Stimulated activated CD8-positive, alpha-beta memory T cell treated with anti-CD3 and anti-CD28 coated beads, Interleukin-2, amount 100 ng/mL, for 1 hour (primary cell): ENCODE data around the gene GMDS.
"Not testable (repeated sequence)": the region's sequence is repeated elsewhere in the genome, so short reads cannot be mapped to it uniquely, and the experiment has no call there.

Experiments
- DNase-seq, 2 donors: peaks; one replicate each; pipeline ENCODE4 v3.0.0-alpha.2; 2020; ENCODE audit warnings: low read depth in 2 of 2

The GMDS gene

DNA sequence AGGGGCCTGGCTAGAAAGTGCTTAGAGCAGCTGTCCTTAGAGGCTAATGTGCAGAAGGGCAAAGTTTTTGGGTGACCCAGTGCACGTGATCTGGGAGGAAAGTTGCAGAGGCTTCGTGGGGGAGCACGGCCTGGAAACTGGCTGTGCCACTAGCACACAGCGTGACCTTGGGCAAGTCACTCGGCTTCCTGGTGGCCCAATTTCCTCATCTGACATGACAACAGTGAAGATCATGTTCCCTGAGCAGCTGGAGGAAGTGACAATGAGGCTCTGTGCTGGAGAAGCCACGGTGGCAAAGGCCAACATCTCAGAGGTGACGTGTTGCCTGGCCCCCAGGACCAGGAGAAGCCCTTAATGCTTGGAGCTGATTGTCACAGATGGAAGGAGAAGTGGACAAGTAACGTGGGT, 536.2 kb downstream of the GMDS start:
- DNase-seq: no peak

DNA sequence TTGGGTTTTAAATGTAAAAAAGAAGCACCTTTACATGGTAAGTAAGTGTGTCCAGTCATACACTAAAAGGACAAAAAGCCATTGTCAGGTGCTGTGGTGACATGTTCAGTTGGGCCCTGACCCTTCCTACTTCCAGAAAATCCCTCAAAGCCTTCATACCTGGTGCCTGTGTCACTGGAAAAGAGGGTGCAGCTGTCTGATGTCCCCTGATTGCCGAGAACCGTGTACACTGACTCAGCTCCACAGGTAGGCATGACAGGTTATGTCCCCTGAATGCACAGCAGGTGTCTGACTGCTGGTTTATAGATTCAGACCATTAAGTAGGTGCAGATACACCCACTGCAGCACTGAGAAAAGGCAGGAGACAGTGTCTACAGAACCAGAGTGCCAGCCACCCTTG, 536.6 kb downstream of the GMDS start:
- DNase-seq: no peak

DNA sequence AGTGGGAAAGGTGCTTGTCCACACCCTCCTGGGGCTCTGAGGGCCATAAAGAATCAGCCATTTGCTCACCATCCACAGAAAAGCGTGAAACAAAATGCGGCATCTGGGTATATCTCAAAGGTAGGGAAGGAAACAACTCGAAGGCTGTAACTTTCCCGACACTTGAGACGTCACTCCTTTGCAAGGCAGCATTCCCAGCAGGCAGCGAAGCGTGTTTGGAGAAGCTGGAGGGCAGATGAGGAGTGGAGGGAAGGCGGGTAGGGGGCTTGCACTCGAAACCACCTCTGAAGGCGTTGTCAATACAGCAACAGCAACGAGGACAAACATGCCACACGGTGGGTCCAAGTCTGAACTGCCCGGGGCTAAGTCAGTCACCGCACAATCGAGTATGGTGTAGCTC, 537.3 kb downstream of the GMDS start:
- DNase-seq: no peak

DNA sequence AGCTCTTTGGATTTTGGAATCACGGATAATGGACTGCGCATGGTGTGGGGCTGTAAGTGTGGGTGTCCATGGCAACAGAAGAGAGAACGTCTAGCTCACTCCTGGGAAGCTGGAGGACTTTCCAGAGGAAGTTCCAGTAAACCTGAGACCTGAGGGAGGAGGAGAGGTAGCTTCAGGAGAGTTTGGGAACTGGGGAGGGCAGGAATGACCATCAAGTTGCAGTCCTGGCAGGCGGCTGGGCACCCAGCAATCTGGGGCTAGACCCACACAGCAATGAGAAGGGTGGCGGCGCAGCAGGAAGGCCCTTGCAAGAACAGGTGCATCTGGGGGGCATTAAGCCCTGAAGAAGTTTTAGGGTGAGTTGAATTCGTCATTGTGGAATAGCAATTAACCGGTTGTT, 539.8 kb downstream of the GMDS start:
- no peak for DNase-seq

DNA sequence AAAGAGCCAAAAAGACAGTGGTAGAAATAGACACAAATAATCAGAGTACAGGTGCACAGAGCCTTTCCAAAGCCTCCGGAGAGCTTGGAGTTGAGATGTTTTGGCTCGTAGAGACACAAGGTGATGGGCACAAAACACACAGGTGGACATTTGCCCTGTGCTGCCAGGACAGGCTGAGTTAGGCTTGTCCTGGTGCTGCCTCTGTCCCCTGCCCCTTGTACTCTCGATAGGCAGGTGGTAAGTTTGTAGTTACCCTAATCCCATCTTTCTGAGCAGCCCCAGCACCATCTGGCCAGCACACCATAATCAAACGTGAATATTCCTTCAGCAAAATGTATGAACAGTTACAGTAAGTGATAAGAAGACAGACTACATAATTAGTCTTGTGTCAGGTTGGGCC, 540.2 kb downstream of the GMDS start:
- DNase-seq: no peak

DNA sequence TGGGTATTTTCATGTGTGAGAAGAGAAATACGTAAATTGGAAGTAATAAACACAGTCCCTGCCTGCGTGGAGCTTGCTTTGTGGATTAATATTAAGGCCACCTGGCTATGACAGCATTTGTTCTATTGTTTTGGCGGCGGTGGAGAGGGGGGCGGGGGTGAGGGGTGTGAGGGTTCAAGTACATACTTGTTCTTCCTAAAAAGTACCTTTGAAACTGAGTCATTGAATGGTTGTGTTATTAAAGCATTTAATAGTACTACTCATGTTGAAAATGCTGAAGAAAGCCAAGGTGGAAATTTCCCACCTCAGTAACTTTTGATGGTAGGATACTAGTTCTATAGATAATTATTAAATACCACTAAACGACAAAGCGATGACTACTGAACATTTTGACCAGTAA, 540.7 kb downstream of the GMDS start:
- DNase-seq: no peak

DNA sequence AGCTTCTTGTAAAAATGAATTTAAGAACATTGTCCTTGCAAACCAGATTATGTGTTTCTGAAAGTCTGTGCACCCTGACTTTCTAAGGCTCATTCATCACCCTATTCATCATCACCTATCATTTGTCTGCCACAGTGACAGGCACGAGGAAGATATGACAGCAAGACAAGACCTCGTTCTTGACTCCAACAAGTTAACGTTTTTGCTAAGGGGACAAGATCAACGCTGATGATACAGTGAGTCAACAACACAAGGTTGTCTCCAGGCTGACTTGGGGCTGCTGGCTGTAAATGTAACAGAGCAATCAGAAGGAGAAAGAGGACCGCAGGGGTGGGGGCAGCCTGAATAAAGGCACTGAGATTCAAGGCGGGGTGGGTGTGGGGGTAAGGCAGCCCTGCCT, 541.5 kb downstream of the GMDS start:
- no peak for DNase-seq

DNA sequence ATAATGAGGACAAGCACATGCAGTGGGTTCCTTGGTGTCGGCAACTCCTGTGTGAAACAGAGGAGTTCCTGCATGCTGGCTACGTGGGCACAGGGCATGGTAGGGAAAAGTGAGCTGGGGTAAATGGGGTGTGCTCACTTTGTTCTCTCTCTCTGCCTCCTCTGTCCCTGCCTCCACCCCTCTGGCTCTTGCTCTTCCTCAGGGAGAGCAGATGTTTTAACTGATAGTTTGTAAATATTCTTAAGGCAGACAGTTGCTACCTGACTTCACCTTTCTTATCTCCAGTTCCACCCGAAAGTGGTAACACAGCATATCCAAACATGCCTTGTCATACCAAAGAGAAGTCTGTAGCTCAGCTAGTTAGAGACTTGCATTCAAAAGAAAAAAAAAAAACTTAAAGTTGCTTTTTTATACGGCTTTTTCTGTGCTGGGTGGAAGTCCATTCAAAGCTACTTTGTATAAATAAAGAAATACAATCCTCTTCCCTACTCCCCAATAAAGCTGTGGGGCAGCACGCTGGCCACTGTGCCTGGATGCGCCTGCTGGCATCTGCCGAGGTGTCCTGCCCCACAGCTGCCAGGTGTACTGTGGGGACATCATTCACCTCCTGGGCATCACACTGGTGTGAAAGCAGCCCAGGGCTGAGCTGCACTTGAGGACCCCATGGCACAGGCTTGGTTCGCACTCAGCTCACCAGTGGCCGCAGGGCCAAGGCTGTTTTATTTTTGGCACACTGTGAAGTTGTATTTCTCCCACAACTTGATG, 542.1 kb downstream of the GMDS start:
- no peak for DNase-seq

DNA sequence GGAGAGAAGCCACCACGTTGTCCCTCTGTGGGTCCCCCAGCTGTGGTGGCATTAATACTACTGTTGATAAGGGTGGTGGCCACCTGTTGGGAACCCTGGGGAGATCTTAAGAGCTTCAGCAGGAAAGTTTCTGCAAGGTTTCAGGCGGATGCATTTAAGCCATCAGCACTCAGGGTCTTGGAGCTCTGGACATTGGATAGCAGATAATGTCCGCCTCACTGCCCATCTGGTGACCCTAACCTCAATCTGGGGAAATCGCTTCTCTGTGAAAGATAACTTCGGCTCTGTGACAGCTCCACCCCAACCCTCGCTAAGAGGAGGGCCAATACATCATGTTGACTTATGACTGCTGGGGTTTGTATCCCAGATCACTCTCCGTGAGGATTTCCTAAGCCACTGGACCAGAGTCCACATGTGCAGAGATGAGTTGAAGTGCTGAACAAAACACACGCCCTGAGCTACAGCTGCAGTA, 542.8 kb downstream of the GMDS start:
- no peak for DNase-seq

DNA sequence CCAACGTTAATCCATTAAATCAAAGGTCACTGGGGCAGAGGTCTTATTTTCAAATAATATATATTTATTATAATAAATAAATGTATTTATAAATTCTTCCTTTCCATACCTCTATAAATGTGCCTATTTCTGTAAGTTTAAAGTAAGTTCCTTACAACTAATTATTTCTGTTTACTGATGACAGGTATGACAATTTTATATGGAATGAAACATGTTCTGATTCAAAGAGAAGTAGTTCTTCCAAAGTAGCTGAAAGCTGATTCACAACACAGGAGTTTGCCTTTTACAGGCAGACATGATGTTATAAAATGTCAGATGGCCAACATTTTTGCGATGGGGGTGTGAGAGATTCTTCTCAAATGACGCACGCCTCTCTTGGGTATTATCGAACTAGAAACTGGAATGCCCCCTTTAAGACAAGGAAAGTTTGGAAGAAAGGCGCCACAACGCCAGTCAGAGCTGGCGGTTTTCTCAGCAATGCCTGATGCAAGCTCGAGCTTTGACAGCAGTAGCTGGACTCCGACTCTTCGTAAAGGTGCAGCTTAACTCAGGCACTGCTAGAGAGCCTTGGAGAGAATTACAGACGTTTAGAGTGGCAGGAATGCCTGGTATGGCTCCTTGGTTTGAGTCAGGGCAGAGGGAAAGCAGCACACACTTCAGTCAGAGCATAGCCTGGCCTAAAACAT, 543.6 kb downstream of the GMDS start:
- DNase-seq: no peak

DNA sequence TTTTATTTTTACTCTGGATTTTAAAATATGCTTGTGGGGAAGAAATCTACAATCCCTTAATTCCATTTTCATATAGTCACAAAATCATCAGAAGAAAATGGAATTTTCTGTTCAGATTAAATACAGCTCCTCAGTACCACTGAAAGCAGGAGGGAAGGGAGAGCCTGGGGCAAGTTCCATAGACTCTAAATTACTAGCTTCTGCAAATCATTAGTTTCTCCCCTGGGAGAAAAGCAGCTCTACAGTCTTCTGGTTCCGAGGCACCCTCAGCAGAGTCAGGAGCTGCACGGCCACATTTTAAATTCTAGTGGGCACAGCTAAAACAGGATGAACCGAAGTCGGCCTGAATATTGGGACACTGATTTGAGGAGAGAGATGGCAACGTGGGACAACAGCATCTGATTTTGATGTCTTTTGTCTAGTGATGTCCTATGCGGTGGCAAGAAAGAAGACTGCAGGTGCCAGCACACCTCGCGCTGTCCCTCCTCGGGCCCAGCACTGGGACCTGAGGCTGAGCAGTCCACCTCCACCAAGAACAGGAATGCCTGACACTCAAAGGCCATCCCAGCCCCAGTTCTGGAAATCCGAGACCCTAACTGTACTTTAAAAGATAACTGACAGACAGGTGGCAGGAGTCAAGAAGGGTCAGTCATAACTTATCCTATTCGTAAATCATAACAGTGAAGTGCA, 545.0 kb downstream of the GMDS start:
- no peak for DNase-seq

DNA sequence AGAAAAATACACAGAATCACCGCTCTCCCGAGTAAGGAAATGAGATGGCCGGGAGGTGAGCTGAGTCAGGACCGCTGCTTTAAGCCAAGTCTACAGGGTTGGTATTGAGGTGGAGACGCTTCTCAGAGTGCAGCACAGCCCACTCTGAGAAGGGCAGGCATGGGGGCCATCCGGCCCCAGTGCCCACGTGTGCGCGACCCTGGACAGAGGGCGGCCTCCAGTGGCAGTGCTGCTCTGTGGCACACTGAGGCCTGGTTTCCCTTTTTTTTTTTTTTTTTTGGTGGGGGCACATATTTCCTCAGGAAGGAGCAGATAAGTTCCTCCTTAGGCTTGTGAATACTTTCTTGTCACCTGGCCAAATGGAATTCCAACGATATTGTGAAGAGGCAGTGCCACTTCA, 546.9 kb downstream of the GMDS start:
- DNase-seq: no peak

DNA sequence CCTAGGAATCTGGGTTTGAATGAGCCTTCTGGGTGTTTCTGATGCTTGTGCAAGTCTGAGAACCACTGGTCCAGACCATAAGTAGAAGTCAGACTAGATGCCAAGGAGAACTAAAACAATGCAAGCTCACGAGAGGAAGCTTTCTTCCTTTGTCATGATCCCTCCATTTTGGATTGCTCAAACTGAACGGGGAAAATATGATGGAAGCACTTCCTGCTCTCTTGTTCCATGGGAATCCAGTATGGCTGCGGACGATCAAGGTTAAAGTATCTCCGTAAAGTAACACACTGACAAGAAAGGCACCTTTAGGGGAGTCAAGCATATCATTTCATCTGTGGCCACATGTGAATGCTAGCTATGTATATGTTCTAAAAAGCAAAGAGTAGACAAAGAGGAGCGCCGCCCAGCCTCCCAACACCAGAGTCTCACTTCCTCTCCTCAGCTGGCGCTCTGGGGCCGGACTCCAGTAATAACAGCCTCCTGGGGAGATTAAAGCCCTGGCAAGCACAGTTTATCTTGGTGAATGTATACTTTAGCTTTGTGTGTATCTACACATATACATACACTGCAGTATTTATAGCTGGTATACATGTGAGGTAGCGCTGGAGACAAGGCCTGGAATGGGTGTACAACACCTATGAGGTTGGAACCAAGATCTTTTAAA, 547.6 kb downstream of the GMDS start:
- no peak for DNase-seq

DNA sequence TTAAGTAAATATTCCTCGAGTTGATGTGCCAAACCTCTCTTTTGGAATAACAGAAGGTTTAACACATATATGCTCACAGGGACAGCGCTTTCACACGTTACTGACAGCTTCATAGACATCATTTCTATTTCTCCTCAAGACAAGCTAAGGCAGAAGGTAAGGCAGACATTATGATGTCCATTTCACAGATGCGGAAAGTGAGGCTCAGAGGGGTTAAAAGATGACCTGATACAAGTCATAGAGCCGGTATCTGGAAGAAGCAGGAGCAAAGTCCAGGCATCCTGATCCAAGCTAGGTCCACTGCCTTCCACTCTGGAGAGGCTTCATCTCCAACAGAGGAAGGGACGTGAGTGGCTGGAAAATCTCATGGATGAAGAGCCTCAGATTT, 548.9 kb downstream of the GMDS start:
- DNase-seq: no peak

DNA sequence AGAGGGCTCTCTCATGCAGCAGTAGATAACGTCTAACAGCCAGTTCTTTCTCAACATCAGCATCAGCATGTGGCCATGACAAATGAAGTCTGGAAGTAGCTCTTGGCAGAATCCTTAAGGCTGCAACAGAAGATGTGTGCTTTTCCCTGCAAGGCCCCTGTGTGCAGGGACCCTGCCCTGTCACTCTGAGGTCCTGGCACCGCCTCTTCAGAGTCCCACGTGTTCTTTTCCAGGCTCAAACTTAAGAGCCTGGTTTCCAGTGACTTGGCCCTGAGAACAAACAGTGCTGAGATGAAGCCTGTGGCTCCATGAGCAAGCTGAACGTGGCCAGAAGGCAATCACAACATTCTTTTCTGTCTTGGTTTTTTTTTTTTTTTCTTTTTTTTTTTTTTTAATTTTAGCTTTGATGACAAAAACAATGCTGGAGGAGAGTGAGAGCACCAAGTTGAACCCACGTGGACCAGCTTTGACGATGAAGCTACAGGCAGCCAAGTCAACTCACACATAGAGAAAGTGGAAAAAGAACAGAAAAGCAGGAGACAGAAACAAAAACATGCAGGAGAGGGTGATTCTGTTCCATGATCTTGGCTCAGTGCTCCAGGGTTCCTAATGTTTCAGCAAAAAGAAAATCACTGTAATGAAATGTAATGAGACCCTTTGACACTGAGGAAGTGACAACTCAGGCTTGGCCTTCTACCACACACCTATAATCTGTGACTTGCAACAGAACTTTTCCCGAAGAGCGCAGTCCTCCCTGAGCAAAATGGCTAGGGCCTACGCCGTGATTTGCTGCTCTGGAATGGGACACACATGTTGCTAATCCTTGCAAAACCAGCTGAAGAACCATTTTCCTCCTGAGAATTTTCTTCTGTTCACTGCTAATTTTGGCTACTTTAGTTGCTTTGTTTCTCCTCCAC, 549.6 kb downstream of the GMDS start:
- DNase-seq: no peak

DNA sequence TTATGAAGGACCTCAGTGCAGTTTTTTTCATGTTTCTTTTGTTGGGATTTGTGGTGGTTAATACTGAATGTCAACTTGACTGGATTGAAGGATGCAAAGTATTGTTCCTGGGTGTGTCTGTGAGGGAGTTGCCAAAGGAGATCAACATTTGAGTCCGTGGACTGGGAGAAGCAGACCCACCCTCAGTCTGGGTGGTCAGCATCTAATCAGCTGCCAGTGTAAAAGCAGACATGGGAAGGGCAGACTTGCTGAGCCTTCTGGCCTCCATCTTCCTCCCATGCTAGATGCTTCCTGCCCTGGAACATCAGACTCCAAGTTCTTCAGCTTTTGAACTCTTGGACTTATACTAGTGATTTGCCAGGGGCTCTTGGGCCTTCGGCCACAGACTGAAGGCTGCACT, 553.6 kb downstream of the GMDS start:
- DNase-seq: not testable (repeated sequence)

DNA sequence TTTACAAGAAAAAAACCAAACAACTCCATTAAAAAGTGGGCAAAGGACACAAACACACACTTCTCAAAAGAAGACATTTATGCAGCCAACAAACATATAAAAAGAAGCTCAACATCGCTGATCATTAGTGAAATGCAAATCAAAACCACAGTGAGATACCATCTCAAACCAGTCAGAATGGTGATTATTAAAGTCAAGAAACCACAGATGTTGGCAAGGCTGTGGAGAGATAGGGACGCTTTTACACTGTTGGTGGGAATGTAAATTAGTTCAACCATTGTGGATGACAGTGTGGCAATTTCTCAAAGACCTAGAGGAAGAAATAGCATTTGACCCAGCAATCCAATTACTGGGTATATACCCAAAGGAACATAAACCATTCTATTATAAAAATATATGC, 554.7 kb downstream of the GMDS start:
- not testable (repeated sequence) for DNase-seq

DNA sequence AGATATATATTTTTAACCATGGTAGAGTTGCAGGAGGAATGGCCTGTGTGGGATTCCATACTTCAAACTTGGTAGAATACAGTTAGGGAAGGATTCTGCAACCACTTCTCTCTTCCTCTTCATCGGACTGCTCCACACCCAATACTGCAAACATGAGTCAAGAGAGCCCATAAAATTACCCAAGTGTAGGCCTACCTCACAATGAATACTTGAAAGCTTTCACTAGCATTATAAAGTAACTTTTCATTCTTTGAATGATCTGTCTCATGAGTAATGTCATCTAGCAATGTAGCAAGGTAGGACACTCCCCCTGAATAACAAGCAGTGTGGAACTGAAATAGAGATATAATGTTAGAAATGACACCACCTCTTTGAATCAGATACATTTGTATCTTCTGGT, 556.3 kb downstream of the GMDS start:
- no peak for DNase-seq

DNA sequence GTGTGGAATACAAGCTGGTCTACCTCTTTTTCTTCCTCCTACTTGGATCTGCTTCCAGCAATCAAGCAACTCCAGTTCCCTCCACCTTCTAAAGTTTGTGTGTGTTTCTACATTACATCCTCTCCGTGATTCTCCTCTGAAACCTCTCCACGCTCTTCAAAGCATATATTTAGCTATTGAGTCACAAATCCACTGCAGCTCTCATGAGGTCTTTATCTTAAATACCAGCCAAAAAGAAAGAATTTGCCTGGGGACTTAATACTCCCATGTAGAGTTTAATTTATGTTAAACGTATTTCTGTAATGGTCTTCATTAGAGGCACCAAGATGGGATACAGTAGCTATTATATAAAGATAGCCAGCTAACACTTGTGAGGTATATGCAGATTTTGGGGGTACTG, 557.0 kb downstream of the GMDS start:
- no peak for DNase-seq

DNA sequence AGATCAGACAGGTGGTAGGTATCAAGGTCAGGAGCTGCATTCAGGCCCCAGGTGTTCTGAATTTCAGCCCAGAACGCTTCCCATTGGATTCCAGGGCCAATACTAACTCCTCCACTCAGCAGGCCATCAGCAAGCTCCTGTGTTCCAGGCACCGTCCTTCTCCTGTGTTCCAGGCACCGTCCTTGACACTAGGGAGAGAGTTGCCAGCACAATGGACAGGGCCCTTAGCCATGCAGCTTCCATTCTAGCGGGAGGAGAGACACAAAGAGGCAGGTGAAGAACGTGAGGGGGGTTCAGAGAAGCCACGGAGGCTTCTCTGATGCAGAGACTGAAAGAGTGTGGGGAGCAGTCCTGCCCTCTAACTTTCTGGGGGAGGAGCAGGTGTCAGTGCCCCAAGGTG, 558.0 kb downstream of the GMDS start:
- no peak for DNase-seq
